ENCODE results near the gene RNF11.

The RNF11 gene

DNA sequence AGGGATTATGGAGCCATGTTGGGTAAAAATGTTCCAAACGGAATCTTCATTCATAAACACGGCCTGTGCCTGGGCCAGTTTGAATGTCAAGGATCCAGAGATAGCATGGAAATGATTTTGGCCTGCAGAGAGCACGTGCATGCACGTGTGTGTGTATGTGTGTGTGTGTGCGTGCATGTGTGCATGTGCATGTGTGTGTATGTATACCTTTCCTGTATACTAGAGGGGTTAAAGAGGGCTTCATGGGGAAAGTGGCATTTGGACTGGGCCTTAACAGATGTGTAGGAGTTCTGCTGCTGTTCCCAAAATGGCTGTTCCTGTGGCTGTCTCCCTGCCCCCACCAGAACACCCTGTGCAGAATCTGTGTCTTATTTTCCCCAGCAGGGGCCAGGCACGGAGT lies 72.6 kb downstream of the RNF11 start:
- TF ChIP-seq CTCF (IDR thresholded peaks at IDR 0.05; ENCODE audit: low read depth, low read length), result no peak
- no peak for DNase-seq (ENCODE audit: extremely low read depth, low read depth)

GRCh38 chr1:51309291-51309690 lies 73.2 kb downstream of the RNF11 start:
- DNase-seq (ENCODE audit: extremely low read depth, low read depth), result no peak
- TF ChIP-seq CTCF (IDR thresholded peaks at IDR 0.05; ENCODE audit: low read depth, low read length), result no peak

DNA sequence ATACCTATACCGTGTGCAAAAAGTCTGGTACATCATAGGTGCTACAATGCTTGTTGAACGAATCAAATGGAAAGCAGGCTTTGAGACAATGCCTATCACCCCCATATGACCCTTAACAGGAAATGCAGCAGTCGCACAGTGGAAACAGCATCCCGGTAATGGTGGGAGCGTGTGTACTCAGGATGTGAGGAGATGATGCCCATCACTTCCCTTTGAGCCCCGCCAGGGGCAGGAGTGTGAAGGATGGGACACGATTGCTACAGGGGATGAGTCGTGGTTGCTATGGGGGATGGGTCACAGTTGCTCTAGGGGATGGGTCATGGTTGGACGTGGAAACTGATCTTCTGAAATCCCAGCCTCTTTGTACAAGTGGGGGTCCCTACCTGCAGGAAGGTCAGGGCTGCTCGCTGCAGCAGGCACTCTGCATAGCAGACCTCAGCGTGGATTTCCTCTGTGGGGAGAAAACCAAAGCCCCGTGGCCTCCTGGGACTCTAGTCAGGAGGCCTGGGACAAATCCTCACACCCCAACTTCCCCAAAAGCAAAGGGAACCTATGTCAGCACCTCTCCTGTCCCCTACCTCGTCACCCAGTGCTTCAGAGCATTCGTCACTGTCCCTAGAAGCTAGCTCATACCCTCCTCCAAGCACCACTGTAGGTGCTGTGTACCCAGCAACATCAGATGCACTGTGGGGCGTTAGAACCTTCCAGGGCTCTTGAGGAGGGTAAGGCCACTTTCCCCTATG lies 75.0 kb downstream of the RNF11 start:
- TF ChIP-seq CTCF (IDR thresholded peaks at IDR 0.05; ENCODE audit: low read depth, low read length), result no peak
- DNase-seq (ENCODE audit: extremely low read depth, low read depth), result no peak

GRCh38 chr1:51311826-51312225 lies 75.8 kb downstream of the RNF11 start:
- no peak for TF ChIP-seq CTCF (IDR thresholded peaks at IDR 0.05; ENCODE audit: low read depth, low read length)
- DNase-seq (ENCODE audit: extremely low read depth, low read depth), result no peak

DNA sequence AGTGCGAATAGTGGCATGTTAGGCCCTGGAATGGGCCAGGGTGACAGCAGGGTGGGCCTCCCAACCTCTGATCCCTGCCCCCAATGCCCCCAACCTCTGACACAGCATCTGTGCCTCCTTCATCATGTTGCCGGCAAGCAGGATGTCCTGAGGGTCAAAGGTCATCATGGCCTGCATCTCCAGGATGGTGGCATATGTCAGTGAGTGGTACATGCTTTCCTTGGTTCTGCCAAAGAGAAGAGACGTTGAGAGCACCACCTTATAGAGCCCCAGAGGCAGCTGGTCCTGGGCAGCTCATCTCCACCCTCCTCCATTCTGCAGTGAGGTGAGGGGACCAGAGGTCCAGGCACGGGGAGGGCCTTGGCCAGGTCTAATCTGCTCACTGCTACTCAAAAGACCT lies 76.6 kb downstream of the RNF11 start:
- DNase-seq (ENCODE audit: extremely low read depth, low read depth), result no peak
- no peak for TF ChIP-seq CTCF (IDR thresholded peaks at IDR 0.05; ENCODE audit: low read depth, low read length)

GRCh38 chr1:51313268-51313852 lies 77.3 kb downstream of the RNF11 start:
- no peak for DNase-seq (ENCODE audit: extremely low read depth, low read depth)
- TF ChIP-seq CTCF (IDR thresholded peaks at IDR 0.05; ENCODE audit: low read depth, low read length), result no peak; the same call in 1 of the 2 replicates

- no peak for TF ChIP-seq CTCF (IDR thresholded peaks at IDR 0.05; ENCODE audit: low read depth, low read length)
- no peak for DNase-seq (ENCODE audit: extremely low read depth, low read depth)
Measured at GRCh38 chr1:51313961-51314777, 78.1 kb downstream of the RNF11 start.

Data from AG09319 (cell line).